ENCODE measurements around the gene FMNL1. TPM values are rescaled to one million over a fixed set of nuclear protein-coding genes. Genes with fewer than 3 reads are reported as not detected.

The FMNL1 gene
- total RNA-seq, 2 donors from 2014 or later = 3.5 to 4.5 TPM

DNA sequence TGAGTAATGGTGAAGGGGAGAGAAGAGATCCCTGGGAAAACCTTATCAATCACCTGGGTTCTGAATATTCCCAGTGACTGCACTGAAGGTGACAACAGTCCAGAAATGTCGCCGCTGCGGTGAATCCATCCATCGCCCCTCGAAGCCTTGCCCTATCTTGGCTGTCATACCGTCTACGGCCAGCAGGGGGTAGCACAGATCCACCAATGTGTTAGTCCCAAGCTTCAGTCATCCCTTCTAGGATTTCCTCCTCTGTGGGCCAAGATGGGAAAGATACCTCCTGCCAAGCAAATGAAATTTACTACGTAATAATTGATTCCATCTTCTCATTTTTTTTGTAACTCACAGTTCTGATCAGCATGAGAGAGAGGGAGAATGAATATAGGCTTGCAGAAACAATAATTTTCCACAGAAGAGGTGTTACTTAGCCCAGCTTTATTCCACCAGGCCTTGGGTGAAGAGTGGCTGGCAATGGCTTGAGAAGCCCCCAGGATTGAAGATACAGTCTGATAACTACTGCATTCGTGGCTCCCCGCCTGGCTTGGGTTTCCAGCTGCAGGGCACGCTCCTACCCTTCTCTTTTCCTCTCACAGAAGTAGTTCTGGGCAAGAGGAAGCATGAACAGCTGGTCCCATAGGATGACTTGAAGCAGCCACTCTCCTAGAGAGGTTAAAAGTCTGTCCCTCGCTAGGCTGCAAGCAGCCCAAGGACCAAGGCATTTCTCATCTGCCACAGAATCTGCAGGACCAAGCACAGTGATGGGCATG, 2.6 kb upstream of the FMNL1 start:
- Histone ChIP-seq H3K9ac (ENCODE audit: extremely low read depth, low read length, poor library complexity, severe bottlenecking) (no peak overlapping the region), H3K27ac (ENCODE audit: low read depth, low read length) (no peak overlapping the region), H3K36me3 (ENCODE audit: control insufficient read depth, insufficient read depth, low read length) (no peaks in the 10 kb centered on the region), H3K27me3 (ENCODE audit: control insufficient read depth, insufficient read depth, low read length, poor library complexity, severe bottlenecking) (peaks cover 52% of the 10 kb centered on the region), H3K9me3 (ENCODE audit: control insufficient read depth, low read length) (no peaks in the 10 kb centered on the region), H3K4me3 (ENCODE audit: low read length) (no peak overlapping the region), H3K4me1 (ENCODE audit: control insufficient read depth, insufficient read depth, low read length) (no peaks in the 10 kb centered on the region)
- H3K9me3 Mint-ChIP-seq = no peaks in the 10 kb centered on the region
- no peak overlapping the region for H3K4me3 Mint-ChIP-seq
- WGBS, 2 experiments (ENCODE audit: insufficient coverage in 1 of 2, insufficient read length in 1 of 2) = 20 to 32% methylated on average over 9 to 12 of the region's 12 CpGs
- TF ChIP-seq, protein P1, sequence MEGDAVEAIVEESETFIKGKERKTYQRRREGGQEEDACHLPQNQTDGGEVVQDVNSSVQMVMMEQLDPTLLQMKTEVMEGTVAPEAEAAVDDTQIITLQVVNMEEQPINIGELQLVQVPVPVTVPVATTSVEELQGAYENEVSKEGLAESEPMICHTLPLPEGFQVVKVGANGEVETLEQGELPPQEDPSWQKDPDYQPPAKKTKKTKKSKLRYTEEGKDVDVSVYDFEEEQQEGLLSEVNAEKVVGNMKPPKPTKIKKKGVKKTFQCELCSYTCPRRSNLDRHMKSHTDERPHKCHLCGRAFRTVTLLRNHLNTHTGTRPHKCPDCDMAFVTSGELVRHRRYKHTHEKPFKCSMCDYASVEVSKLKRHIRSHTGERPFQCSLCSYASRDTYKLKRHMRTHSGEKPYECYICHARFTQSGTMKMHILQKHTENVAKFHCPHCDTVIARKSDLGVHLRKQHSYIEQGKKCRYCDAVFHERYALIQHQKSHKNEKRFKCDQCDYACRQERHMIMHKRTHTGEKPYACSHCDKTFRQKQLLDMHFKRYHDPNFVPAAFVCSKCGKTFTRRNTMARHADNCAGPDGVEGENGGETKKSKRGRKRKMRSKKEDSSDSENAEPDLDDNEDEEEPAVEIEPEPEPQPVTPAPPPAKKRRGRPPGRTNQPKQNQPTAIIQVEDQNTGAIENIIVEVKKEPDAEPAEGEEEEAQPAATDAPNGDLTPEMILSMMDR (conservative IDR thresholded peaks at IDR 0.05) = peak; percentile 92
- H3K27ac Mint-ChIP-seq = no peak overlapping the region
- no peaks in the 10 kb centered on the region for H3K36me3 Mint-ChIP-seq (ENCODE audit: low read depth)
- peaks cover 4% of the 10 kb centered on the region for H3K4me1 Mint-ChIP-seq
- DNase-seq = peak; percentile 98
- H3K27me3 Mint-ChIP-seq (ENCODE audit: insufficient read depth) = peaks cover 64% of the 10 kb centered on the region

DNA sequence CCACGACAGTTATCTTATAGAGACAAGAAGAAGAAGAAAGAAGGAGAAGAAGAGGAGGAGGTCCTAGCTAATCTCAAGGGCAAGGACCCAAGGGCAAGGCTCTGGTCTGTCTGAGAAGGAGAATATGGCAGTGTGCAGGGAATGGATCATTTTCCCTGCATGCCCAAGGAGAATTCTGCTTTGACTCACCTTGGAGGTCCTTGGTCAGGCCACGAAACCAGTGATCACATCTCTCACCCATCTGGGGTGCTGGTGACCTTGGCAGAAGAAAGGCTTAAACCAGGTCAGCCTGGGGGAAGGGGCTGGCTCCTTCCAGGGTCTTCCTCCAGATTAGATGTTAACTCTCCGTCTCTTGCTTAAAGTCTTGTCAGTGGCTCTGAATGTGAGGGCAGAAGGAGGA, 1.6 kb upstream of the FMNL1 start:
- no peaks in the 10 kb centered on the region for H3K9me3 Mint-ChIP-seq
- no peak overlapping the region for H3K4me3 Mint-ChIP-seq
- Histone ChIP-seq H3K9ac (ENCODE audit: extremely low read depth, low read length, poor library complexity, severe bottlenecking) (no peak overlapping the region), H3K36me3 (ENCODE audit: control insufficient read depth, insufficient read depth, low read length) (no peaks in the 10 kb centered on the region), H3K9me3 (ENCODE audit: control insufficient read depth, low read length) (no peaks in the 10 kb centered on the region), H3K4me1 (ENCODE audit: control insufficient read depth, insufficient read depth, low read length) (no peaks in the 10 kb centered on the region), H3K4me3 (ENCODE audit: low read length) (no peak overlapping the region), H3K27ac (ENCODE audit: low read depth, low read length) (no peak overlapping the region), H3K27me3 (ENCODE audit: control insufficient read depth, insufficient read depth, low read length, poor library complexity, severe bottlenecking) (peaks cover 59% of the 10 kb centered on the region)
- H3K27ac Mint-ChIP-seq = no peak overlapping the region
- H3K36me3 Mint-ChIP-seq (ENCODE audit: low read depth) = no peaks in the 10 kb centered on the region
- TF ChIP-seq, protein P1 (conservative IDR thresholded peaks at IDR 0.05) = no peak
- peaks cover 72% of the 10 kb centered on the region for H3K27me3 Mint-ChIP-seq (ENCODE audit: insufficient read depth)
- DNase-seq = no peak
- WGBS, 2 experiments (ENCODE audit: insufficient coverage in 1 of 2, insufficient read length in 1 of 2) = 78 to 93% methylated on average over 1 to 3 of the region's 3 CpGs
- peaks cover 4% of the 10 kb centered on the region for H3K4me1 Mint-ChIP-seq

DNA sequence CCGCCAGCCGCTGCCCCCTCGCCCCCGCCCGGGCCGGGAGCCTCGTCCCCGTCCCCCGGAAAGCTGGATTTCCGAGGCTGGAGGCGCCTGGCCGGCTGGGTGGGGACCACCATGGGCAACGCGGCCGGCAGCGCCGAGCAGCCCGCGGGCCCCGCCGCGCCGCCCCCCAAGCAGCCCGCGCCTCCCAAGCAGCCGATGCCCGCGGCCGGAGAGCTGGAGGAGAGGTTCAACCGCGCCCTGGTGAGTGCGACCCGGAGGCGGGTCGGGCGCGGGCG, 266 bp downstream of the FMNL1 start:
- Histone ChIP-seq H3K4me1 (ENCODE audit: control insufficient read depth, insufficient read depth, low read length) (no peaks in the 10 kb centered on the region), H3K9me3 (ENCODE audit: control insufficient read depth, low read length) (no peaks in the 10 kb centered on the region), H3K27me3 (ENCODE audit: control insufficient read depth, insufficient read depth, low read length, poor library complexity, severe bottlenecking) (peaks cover 59% of the 10 kb centered on the region), H3K4me3 (ENCODE audit: low read length) (peak overlapping the region; percentile 27), H3K36me3 (ENCODE audit: control insufficient read depth, insufficient read depth, low read length) (no peaks in the 10 kb centered on the region), H3K27ac (ENCODE audit: low read depth, low read length) (no peak overlapping the region), H3K9ac (ENCODE audit: extremely low read depth, low read length, poor library complexity, severe bottlenecking) (no peak overlapping the region)
- H3K4me3 Mint-ChIP-seq = peak overlapping the region; percentile 56
- DNase-seq = no peak
- 0 to 1% methylated on average over 3 to 38 of the region's 38 CpGs for WGBS, 2 experiments (ENCODE audit: insufficient coverage in 1 of 2, insufficient read length in 1 of 2)
- H3K9me3 Mint-ChIP-seq = no peaks in the 10 kb centered on the region
- peaks cover 4% of the 10 kb centered on the region for H3K4me1 Mint-ChIP-seq
- TF ChIP-seq, protein P1 (conservative IDR thresholded peaks at IDR 0.05) = no peak
- no peaks in the 10 kb centered on the region for H3K36me3 Mint-ChIP-seq (ENCODE audit: low read depth)
- peaks cover 80% of the 10 kb centered on the region for H3K27me3 Mint-ChIP-seq (ENCODE audit: insufficient read depth)
- H3K27ac Mint-ChIP-seq = no peak overlapping the region

Data from endodermal cell (in vitro differentiated cells).